Eye (tissue), 1 donor: ENCODE measurements around the gene SSC5D.

Experiments used
- DNase-seq: peaks from one replicate; pipeline ENCODE4 v3.0.0-alpha.2; 2015

The SSC5D gene

DNA sequence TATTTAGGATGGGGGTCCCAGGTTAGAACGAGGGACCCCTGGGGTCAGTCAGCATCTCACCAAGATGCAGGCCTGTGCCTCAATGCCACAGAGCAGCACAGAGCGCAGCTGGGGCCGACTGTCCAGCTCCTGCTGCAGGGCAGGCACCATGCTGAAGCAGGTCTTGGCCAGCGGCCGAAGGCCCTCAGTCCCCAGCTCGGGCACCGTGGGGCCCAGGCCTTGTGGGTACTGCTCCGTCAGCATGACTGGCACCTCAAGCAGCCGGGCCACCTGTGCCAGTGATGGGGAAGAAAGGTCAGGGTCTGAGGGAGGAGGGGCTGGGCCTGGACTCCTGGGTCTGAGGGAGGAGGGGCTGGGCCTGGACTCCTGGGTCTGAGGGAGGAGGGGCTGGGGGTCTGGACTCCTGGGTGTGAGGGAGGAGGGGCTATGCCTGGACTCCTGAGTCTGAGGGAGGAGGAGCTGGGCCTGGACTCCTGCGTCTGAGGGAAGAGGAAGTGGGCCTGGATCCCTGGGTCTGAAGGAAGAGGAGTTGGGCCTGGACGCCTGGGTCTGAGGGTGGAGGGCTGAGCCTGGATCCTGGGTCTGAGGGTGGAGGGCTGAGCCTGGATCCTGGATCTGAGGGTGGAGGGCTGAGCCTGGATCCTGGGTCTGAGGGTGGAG lies 32.5 kb upstream of the SSC5D start:
- no peak for DNase-seq

DNA sequence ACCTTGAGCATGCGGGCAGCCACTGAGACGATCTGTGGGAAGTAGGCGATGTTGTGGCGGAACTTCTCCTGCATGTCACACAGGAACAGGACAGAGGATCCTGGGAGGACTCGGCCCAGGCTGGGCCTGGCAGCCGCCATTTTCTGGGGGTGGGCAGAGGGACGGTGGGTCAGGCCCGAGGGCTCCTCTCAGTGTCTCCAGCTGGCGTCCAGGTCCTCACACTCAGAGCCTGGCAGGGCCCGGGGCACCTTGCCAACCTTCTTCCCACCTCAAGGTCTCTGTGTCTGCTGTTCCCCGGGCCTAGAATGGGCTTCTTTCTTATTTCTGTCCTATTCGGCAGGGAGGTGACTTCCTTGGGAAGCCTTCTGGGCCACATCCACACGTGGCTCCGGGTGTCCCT lies 31.9 kb upstream of the SSC5D start:
- DNase-seq, result no peak

DNA sequence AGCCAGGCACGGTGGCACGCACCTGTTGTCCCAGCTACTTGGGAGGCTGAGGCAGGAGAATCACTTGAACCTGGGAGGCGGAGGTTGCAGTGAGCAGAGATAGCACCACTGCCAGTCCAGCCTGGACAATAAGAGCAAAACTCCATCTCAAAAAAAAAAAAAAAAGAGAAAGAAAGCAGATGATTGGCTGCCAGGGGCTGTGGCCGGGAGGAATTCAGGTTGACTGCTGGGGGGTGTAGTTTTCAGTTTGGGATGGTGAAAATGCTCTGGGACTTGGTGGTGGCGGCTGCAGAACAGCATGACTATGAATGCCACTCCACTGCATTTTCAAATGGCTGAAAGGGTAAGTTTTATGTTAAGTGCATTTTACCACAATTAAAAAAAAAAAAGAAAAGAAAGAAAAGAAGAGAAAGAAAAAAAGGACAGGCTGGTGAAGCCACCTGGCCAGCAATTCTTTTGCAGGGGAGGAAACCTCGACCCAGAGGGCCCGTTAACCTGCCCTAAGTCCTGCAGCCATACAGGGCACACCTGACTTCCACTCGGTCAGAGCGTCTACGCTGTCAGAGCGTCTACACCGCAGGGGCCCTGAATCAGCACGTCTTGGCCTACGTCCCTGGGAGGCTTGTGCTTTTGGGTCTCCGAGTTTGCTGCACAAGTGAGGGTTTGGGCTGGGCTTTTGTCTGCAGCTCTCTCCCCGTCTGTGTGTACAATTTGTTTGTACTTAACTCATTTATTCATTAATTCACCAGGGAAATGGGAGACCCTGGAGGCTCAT lies 30.4 kb upstream of the SSC5D start:
- no peak for DNase-seq

DNA sequence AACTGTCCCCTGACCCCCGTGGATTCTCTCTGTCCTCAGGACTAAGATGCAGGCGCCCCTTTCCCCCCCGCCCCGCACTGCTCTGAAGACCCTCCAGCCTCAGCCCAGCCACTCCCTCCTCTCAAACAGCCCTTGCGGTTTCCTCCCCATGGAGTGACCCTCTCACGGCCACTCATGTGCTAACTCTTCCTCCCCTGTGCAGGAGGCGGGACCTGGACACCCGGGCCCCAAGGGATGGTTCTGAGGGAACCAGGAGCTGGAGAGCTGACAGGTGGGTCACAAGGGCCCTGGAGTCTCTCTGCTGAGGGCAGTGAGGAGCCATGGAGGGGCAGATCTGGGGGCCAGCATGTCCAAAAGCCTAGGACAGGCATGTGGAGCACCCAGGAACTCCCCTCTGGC lies 28.7 kb upstream of the SSC5D start:
- DNase-seq, result no peak

DNA sequence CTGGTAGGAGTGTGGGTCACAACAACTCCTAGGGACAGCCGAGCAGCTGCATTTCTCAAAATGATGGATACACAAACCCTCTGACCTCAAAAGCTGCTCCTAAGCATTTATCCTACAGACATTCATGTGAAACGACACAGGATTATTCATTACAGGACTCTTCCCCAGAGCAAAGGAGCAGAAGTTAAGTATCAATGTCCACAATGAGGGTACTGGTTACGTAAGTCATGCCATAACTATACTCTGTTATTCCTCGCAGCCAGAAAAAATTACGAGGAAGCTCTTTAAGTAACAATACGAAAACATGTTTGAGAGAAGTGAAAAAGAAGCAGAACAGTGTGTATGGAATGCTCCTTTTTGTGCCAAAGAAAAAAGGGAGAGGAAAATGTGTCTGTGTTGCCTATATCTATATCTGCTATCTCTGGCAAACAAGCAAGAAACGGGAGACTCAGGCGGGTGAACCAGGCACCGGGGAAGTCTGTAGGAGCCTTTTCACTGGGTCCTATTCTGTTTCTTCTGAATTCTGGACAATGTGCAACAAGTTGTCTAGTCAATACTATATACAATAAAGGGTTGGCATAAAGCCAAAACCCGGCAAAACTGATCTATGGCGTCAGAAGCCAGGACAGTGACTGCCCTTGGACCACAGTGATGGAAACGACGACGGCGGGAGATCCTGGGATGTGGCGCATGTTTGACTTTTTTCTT lies 28.1 kb upstream of the SSC5D start:
- DNase-seq, result no peak

DNA sequence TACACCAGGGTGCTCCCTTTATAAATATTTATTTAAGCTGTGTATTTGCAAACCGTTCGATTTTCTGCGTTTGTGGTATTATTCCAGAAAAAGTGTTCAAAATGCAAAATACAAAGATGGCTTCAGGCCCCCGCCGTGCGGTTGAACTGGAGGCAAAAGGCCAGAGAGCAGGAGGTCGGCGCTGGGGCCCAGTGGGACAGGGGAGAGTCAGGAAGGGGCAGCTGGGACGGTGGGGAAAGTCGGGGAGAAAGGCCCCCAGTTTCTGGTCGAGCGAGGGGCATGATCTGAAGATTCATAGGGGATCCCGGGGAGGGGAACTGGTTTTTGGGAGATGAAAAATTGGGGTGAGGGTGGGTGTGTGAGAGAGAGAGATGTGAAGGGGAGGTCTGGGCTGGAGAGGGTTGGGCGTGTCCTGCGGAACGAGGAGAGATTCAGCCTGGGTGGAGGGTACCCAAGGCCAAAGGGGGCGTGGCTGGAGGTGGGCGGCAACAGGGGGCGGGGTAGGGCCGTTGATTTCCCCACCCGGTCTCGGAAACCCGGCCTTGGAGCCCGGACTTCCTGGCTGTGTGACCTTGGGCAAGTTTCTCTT lies 27.5 kb upstream of the SSC5D start:
- DNase-seq, result peak; percentile 74

DNA sequence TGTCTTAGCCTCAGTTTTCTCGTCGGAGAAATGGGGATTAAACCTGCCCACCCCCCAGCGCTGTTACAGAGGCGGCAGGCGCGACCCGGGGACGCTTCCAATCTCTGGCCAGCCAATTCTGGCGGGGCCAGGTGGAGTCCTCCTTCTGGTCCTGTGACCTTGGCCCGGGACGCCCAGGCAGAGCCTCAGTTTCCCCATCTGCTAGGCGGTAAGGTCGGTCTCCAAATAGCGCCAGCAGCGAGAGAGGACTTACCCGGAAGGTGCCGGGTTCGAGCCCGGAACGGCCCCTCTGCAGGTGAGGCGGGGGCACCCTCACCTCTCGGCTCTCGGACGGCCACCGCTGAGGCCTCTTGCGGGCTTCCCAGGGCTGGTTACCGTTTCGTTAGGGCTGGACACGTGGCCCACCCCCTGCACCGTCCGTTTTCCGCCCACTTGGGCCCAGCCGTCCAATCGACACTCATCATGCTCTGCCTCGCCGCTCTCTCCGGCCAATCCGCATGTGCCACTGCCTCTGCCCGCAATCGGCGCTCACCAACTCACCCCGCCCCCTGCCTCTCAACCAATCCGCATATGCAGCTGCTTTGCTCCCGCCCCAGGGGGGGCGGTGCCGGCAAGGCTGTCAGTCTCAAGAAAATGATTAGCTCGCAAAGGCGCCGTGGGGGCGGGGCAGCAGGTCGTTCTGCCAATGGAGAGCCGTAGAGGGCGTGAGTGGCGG lies 26.8 kb upstream of the SSC5D start, which contains the start of gene ISOC2:
TSS of gene ISOC2 (minus strand) at position 384 of the 715 bp plus-strand sequence. CDS start 5,156 bp downstream, outside the sequence.
- DNase-seq, result peak; percentile 100

DNA sequence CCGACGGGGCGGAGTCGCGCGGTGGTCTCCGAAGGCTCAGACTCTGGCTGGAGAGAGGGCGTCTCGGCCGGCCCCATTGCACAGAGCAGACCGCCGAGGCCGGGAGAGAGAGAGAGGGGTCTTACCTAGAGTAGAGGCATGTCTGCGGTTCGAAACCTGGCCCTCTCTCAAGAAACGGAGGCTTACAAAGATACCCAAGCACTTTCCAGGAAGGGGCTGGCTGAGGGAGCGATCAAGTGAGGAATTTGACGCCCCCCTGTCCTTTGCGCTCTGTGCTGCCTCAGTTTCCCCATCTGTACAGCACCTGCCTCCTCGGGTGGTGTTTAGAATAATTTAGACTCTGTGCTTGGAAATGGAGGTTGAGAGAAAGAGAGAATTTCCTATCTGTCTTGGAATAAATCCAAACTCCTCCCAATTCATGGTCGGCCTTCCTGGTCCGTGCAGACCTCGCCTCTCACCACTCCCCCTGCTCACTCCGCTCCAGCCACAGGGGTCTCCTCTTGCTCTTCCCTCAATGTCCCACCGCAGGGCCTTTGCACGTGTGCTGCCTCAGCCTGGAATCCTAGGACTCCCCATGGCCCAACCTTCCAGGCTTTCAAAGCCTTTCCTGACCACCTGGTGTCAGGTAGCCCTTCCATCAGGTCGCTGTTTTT lies 26.1 kb upstream of the SSC5D start:
- no peak for DNase-seq

DNA sequence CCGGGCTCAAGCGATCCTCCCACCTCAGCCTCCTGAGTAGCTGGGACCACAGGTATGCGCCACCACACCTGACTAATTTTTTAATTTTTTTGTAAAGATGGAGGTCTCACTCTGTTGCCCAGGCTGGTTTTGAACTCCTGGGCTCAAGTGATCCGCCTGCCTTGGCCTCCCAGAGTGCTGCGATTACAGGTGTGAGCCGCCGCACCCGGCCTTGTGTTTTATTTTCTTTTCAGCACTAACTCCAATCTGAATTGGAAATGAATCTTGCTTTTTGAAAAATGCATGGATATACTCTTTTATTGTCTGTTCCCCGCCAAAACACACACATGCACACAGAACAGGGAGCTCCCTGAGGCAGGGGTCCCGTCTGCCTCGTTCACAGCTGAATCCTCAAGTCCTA lies 25.5 kb upstream of the SSC5D start:
- DNase-seq, result no peak

DNA sequence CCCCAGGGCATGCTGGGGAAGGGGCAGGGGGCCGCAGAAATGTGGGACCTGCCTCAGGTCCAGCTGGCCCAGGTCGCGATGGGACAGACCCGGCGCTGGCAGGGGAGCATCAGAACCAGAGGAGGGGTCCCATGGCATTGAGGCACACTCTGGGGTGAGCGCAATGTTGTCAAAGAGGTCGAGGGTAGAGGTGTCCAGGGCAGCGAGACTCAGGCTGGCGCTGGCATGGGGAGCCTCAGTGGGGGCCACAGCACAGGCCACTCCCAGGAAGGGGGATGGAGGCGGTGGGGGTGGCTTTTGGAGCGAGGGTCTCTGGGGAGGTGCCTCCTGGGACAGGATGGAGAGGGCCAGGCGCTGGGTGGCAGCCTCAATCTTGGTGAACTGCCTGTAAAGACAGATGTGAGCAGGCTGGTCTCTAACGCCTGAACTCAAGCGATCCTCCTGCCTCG lies 24.6 kb upstream of the SSC5D start:
- DNase-seq, result no peak

DNA sequence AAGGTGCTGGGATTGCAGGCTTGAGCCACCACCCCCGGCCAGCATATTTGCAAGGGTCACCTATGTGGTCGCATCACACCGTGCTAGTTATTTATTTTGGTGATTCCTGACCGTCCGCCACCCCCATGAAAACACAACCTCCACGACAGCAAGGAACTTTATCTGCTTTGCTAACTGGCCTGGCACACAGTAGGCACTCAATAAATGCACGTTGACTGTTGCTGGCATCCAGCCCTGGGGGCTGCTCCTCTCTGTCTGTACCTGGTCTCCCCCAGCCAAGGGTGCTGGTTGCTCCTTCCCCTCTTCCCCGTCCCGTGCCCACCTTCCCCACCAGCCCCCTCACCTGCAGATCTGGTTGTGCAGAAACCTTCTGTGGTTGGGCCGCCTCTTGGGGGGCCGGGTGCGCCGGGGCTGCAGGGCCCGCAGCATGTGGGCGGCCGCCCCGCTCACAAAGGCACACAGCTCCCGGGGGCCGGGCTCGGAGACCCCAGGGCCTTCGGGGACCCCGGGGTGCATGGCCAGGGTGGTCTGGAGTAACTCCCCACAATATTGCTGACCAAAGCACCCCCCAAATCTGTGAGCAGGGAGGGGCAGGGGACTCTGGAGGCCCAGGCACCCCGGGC lies 24.1 kb upstream of the SSC5D start:
- no peak for DNase-seq

DNA sequence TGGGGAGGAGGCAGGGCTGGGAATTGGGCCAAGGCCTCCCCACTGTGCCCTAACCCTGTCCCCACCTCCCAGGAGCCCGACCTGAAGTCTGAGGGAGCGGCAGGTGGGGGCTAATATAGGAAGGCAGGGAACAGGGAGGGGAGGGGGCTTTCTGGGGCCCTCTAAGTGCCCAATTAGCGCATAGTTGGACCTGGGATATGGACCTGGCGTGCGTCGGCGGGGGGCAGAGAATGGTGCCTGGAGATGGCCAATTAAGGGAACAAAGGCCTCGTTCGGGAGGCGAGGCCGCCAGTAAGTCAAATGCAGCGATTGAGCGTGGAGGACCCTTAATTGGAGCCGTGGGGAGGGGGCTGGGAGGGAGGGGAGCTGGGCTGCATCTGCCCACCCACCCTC lies 23.6 kb upstream of the SSC5D start, which contains the start of gene C19orf85:
TSS of gene C19orf85 (minus strand) at position 90 of the 393 bp plus-strand sequence. CDS start 197 bp downstream, outside the sequence.
- peak; percentile 53 for DNase-seq

DNA sequence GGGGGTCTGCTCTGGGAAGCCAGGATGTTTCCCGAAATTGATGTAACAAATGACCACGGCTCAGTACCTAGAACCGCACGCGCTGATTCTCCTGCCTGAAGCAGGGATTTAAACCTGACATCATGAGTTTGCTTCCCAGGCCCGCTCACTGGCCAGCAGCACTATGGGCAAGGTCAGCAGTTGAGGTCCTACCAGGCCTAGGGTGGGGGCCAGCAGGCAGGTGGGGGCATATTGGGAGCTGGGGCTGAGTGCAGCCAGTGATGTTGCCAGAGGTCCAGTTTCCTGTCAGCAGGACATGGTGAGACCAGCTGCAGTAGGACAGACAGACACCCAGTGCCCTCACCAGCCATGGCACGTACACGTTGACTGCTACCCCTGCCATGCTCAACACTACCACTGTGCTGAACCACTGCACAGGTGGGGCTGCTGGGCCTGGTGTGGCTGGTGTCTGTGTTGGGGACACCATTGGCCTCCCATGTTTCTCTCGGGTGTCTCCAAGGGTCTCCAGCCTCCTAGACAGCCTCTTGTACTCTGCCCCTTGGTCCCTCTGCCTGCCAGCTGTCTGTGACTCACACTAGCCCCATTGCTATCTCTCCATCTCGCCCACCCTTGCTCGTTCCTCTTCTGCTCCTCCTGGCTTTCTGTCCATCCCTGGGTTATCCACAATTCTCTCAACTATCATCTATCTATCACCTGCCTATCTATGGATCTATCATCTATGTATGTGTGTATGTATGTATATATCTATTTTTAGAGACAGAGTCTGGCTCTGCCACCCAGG lies 22.6 kb upstream of the SSC5D start:
- no peak for DNase-seq

DNA sequence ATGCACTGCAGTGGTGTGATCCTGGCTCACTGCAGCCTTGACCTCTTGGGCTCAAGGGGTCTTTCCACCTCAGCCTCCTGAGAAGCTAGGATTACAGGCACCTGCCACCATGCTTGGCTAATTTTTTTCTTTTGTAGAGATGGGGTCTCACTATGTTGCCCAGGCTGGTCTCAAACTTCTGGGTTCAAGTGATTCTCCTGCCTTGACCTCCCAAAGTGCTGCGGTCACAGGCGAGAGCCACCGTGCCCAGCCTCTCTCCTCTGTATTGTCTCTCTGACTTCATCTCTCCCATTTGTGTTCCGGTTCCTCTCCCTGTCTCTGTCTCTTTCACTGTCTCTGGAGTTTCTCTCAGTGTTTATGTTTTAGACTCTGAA lies 22.0 kb upstream of the SSC5D start:
- no peak for DNase-seq

DNA sequence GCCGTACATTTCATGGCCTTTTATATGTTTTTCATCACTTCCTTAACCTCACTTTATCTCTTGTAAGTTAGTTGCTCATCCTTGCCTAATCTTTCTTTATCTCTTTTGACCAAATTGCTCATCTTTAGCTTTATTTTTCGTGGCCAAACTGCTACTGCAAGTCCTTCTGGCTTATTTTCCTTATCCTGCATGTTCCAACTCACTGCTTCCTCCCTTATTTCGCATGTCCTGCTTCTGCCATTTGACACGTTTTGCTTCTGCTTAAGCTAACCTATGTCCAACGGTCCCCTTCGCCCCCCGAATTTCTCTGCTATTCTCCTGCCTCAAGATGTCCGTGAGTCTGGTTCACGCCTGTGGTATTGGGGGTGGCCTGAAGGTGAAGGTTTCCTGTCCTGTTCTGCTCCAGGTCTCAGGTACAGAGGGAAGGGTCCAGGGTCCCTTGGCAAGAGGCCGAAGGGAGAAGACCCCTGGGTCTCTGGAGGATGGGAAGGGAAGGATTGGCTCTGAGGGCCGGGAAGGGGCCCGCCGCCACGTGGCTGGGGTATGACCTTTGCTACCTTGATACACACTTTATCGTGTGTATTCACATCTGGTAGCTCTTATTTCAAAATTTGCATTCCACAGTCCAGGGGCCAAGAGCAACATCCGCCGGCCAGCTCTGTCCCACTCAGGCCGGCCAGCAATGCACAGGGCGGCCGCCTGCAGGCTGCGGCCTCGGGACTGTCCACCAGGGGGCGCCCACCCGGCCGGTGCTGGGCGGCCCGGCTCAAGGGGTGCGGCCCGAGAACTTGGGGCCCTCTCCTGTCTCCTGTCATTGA lies 20.8 kb upstream of the SSC5D start:
- peak; percentile 72 for DNase-seq

DNA sequence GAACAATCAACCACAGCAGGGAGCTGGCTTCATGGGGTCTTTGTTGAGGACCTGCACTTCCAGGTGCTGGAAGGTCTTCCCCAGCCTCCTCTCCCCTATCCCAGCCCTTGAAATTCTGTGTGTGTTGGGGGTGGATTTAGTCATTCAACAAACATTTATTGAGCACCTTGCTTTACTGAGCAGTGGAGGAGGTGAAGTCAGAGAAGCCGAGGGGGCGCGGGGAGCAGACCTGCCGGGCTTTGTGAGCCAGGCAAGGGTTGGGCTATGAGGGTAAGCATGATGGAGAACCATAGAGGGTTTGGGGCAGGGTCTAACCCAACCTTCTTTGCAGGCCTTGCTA lies 20.2 kb upstream of the SSC5D start:
- no peak for DNase-seq

DNA sequence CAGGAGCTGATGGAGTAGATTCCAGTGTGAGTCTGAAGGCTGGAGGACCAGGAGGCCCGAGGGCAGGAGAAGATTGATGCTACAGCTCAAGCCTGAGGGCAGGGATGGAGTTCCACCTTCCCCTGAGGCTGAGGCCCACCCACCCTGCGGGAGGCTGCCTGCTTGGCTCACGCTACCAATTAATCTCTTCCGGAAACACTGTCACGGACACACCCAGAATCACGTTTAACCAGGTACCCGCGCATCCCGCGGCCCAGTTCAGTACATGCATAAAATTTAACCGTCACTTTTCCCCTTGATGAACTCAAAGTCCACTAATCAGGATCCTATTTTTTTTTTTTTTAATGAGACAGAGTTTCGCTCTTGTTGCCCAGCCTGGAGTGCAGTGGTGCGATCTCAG lies 17.0 kb upstream of the SSC5D start:
- no peak for DNase-seq

DNA sequence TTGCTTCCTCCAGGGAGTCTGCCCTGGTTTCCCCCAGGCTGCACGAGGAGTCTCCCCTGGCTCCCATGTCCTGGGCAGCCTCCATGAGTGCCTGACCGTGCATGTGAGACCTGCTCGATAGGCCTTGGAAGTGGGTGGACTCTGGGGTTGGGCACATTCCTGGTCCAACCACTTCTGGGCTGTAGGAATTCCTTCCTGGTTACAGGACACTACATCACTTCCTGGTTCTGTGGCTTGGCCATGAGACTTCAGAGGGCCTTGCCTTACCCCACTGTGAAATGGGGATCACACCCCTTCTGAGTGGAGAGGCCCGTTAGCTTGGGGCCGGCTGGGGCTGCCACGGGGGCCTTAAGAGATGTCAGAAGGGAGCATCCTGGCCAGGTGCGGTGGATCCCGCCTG lies 15.8 kb upstream of the SSC5D start:
- no peak for DNase-seq

DNA sequence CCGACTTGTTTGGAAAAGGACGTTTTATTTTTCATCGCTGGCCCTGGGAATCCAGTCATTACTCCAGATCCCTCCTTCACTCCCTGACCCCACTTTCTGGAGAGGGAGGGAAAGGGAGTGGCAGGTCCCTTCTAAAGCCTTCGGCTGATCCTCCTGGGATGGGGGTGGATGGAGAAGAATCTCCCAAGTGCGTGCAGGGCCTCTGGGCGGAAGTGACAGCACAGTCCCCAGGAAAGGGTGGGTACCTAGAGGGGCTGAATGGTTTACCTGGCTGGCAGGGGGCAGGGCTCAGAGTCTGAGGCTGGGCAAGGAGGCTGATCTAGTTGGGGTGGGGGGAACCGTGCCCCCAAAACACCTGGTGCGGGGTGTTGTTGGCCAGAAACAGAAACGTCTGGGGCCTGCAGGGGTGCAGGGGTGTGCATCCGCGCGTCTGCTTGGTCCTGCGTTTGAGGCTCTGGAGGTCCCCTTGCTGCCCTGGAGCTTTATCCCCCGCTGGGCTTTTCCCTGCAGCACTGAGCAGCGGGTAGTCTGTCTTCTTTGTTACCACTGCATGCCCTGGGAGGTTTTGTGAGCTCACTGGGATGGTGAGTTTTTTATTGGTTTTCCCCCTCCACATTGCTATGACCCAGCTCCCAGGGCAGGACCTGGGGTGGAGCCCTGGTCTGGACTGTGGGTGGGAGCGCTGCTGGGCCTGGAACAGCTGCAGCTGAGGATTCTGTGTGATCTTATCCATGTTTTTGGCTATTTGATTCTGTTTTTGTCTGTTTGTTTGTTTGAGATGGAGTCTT lies 14.8 kb upstream of the SSC5D start:
- no peak for DNase-seq
